SK-N-SH treated with all-trans-retinoic acid at 6 μM for 48 hours (cell line): ENCODE results near the gene SLC6A7.

Experiments
- ARNTL ChIP-seq: fragments of 450-650 bp; formaldehyde crosslinking; IDR thresholded peaks from 2 replicates; pipeline ENCODE4 v1.5.0; 2020; ENCODE audit warnings: low read depth, mild to moderate bottlenecking, moderate library complexity, borderline replicate concordance
- CREB5 ChIP-seq: fragments of 250-450 bp; sonication (Bioruptor Pico); IDR thresholded peaks from 2 replicates; pipeline ENCODE4 v1.5.1; 2020; ENCODE audit warnings: low read depth, mild to moderate bottlenecking, moderate library complexity
- ISL1 ChIP-seq: fragments of 250-450 bp; sonication (Bioruptor Pico); IDR thresholded peaks from 2 replicates; pipeline ENCODE4 v2.1.2; 2022; ENCODE audit warnings: mild to moderate bottlenecking, moderate library complexity
- PATZ1 ChIP-seq: fragments of 250-450 bp; sonication (Bioruptor Pico); IDR thresholded peaks from 2 replicates; pipeline ENCODE4 v1.8.0; 2020; ENCODE audit warnings: mild to moderate bottlenecking, moderate library complexity, borderline replicate concordance
- POU6F1 ChIP-seq: fragments of 250-450 bp; sonication (Bioruptor Pico); IDR thresholded peaks from 2 replicates; pipeline ENCODE4 v1.8.0; 2021; ENCODE audit warnings: low read depth, mild to moderate bottlenecking, moderate library complexity, borderline replicate concordance
- PPARA ChIP-seq: fragments of 250-450 bp; sonication (Bioruptor Pico); IDR thresholded peaks from 2 replicates; pipeline ENCODE4 v1.5.0; 2020; ENCODE audit warnings: mild to moderate bottlenecking, borderline replicate concordance
- RARB ChIP-seq: fragments of 250-450 bp; sonication (Bioruptor Pico); IDR thresholded peaks from 2 replicates; pipeline ENCODE4 v1.8.0; 2021; ENCODE audit warnings: mild to moderate bottlenecking, moderate library complexity
- SNAI2 ChIP-seq: fragments of 250-450 bp; sonication (Bioruptor Pico); IDR thresholded peaks from 2 replicates; pipeline ENCODE4 v1.5.0; 2020; ENCODE audit warnings: mild to moderate bottlenecking, moderate library complexity
- TCF4 ChIP-seq: fragments of 250-450 bp; sonication (Bioruptor Pico); IDR thresholded peaks from 2 replicates; pipeline ENCODE4 v1.8.0; 2021; ENCODE audit warnings: mild to moderate bottlenecking, moderate library complexity, borderline replicate concordance
- ZC3H10 ChIP-seq: fragments of 250-450 bp; sonication (Bioruptor Pico); IDR thresholded peaks from 2 replicates; pipeline ENCODE4 v1.5.1; 2021; ENCODE audit warnings: mild to moderate bottlenecking, moderate library complexity
- ZFP3 ChIP-seq: fragments of 250-450 bp; sonication (Bioruptor Pico); IDR thresholded peaks from 2 replicates; pipeline ENCODE4 v1.5.0; 2020; ENCODE audit warnings: mild to moderate bottlenecking, moderate library complexity
- ZFP30 ChIP-seq: fragments of 450-650 bp; formaldehyde crosslinking; IDR thresholded peaks from 2 replicates; pipeline ENCODE4 v1.5.0; 2022; ENCODE audit warnings: mild to moderate bottlenecking, moderate library complexity
- ZNF565 ChIP-seq: fragments of 450-650 bp; formaldehyde crosslinking; conservative IDR thresholded peaks from 2 replicates; pipeline ENCODE4 v1.5.0; 2020; ENCODE audit warnings: low read depth, mild to moderate bottlenecking, moderate library complexity
- ZNF70 ChIP-seq: fragments of 450-650 bp; formaldehyde crosslinking; IDR thresholded peaks from 2 replicates; pipeline ENCODE4 v1.5.0; 2020; ENCODE audit warnings: mild to moderate bottlenecking, moderate library complexity

GRCh38 chr5:150157168-150157567 is 32.7 kb upstream of the SLC6A7 start:
- TF ChIP-seq RARB (CRISPR knock-in tag) (no peak), ZFP3 (CRISPR knock-in tag) (no peak), CREB5 (CRISPR knock-in tag) (no peak), ISL1 (CRISPR knock-in tag) (no peak), ZNF70 (CRISPR knock-in tag) (no peak), ZNF565 (no peak), PATZ1 (CRISPR knock-in tag) (no peak), TCF4 (CRISPR knock-in tag) (no peak), ZFP30 (CRISPR knock-in tag) (no peak), ARNTL (CRISPR knock-in tag) (no peak), SNAI2 (CRISPR knock-in tag) (no peak), ZC3H10 (CRISPR knock-in tag) (no peak), POU6F1 (CRISPR knock-in tag) (no peak), PPARA (CRISPR knock-in tag) (no peak)
